ENCODE measurements around the gene CLDN1. TPM values are rescaled to one million over a fixed set of nuclear protein-coding genes. Genes with fewer than 3 reads are reported as not detected.

The CLDN1 gene
- total RNA-seq, 2 donors from 2014 or later, result 0.21 to 2.0 TPM

DNA sequence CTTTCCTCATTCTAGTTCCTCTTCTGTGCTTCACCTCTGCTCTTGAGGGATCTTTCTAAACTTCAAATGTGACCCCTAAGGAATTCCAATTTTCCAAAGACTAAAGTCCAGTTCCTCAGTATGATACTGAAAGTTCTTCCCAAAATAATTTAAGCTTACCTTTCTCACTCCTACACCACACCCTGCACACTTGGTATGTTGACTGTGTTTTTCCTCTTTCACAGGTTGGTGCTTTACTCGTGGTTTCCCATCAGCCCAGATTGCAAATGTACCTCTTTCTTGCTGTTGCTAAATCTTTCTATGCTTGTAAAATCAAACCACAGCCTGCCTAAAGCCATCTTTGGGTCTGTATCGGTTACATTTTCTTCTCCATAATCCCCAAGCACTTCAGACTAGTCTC lies 35.2 kb upstream of the CLDN1 start:
- Histone ChIP-seq H3K9me3 (no peaks in the 10 kb centered on the region), H3K36me3 (no peaks in the 10 kb centered on the region), H3K27ac (no peak overlapping the region), H3K4me3 (no peak overlapping the region), H3K4me1 (ENCODE audit: control insufficient read depth in 1 of 2, low read depth in 2 of 2) (peaks cover 0 to 5% of the 10 kb centered on the region in 2 donors), H3K27me3 (replicated peaks; ENCODE audit: insufficient read depth) (no peaks in the 10 kb centered on the region)
- DNase-seq (ENCODE audit: low spot score) (no peak), ATAC-seq (ENCODE audit: insufficient number of reproducible peaks, low FRiP score, low read depth) (no peak)
- TF ChIP-seq, protein P1, sequence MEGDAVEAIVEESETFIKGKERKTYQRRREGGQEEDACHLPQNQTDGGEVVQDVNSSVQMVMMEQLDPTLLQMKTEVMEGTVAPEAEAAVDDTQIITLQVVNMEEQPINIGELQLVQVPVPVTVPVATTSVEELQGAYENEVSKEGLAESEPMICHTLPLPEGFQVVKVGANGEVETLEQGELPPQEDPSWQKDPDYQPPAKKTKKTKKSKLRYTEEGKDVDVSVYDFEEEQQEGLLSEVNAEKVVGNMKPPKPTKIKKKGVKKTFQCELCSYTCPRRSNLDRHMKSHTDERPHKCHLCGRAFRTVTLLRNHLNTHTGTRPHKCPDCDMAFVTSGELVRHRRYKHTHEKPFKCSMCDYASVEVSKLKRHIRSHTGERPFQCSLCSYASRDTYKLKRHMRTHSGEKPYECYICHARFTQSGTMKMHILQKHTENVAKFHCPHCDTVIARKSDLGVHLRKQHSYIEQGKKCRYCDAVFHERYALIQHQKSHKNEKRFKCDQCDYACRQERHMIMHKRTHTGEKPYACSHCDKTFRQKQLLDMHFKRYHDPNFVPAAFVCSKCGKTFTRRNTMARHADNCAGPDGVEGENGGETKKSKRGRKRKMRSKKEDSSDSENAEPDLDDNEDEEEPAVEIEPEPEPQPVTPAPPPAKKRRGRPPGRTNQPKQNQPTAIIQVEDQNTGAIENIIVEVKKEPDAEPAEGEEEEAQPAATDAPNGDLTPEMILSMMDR (IDR thresholded peaks at IDR 0.05), result no peak

DNA sequence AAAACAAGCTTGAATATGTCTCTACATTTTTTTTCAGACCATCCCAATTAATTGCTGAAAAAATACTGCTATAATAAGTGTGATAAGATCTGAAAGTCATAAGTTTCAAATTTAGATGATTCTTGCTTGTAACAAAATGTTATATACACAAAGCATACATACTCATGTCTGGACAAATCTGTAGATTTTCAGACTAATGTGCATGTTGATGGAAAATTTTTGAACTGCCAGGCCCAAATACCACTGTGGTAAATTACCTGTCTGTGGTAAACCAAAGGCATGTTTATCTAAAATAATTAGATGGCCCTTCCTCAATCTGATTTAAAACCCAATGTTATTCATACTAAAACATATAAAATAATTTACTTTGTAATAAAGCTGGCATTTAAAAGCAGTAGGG lies 34.0 kb upstream of the CLDN1 start:
- Histone ChIP-seq H3K36me3 (no peaks in the 10 kb centered on the region), H3K27ac (no peak overlapping the region), H3K4me1 (ENCODE audit: control insufficient read depth in 1 of 2, low read depth in 2 of 2) (no peaks in the 10 kb centered on the region), H3K4me3 (no peak overlapping the region), H3K27me3 (replicated peaks; ENCODE audit: insufficient read depth) (no peaks in the 10 kb centered on the region), H3K9me3 (no peaks in the 10 kb centered on the region)
- DNase-seq (ENCODE audit: low spot score) (no peak), ATAC-seq (ENCODE audit: insufficient number of reproducible peaks, low FRiP score, low read depth) (no peak)
- TF ChIP-seq, protein P1 (IDR thresholded peaks at IDR 0.05), result no peak

DNA sequence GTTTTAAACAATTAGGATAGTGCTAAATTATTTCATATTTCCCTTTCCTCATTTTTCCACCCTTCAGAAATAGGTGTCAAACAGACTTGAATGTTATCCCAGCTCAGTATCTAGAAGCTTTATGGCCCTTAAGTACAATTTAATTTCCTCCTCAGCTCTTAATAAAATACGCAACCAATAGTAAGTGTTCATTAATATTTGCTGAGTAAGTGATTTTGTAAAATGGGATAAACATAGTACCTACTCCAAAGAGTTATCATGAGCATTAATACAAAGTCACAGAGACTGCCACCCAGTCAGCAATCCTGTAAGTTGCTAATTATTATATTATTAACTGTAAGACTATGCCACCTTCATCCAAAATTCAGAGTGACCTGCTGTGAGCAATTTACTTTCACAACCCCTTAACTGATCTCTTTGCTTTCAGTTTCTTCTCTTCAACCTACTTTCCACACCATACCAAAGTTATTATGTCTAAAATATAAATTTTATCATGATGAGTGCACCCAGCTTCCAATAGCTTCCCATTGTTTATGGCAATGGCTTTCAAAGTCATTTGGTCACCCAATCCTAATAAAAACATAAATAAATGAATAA lies 30.7 kb upstream of the CLDN1 start:
- Histone ChIP-seq H3K36me3 (no peaks in the 10 kb centered on the region), H3K27me3 (replicated peaks; ENCODE audit: insufficient read depth) (no peaks in the 10 kb centered on the region), H3K4me1 (ENCODE audit: control insufficient read depth in 1 of 2, low read depth in 2 of 2) (no peaks in the 10 kb centered on the region), H3K4me3 (no peak overlapping the region), H3K9me3 (no peaks in the 10 kb centered on the region), H3K27ac (no peak overlapping the region)
- ATAC-seq (ENCODE audit: insufficient number of reproducible peaks, low FRiP score, low read depth), result no peak
- TF ChIP-seq, protein P1 (IDR thresholded peaks at IDR 0.05), result no peak
- DNase-seq (ENCODE audit: low spot score), result no peak

DNA sequence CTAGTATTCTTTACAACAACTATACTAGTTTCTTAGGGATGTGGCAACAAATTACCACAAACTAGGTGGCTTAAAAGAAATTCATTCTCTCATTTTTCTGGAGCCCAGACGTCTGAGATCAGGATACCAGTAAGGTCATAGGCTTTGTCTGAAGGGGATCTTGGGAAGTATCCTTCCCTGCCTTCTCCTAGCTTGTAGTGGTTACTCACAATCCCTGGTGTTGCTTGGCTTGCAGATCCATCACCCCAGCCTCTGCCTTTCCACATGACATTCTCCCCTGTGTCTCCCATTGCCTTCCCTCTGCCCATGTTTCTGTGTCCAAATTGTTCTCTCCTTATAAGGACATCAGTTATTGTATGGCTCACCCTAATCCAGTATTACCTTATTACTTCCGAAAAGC lies 24.3 kb upstream of the CLDN1 start:
- Histone ChIP-seq H3K27me3 (replicated peaks; ENCODE audit: insufficient read depth) (no peaks in the 10 kb centered on the region), H3K27ac (no peak overlapping the region), H3K4me1 (ENCODE audit: control insufficient read depth in 1 of 2, low read depth in 2 of 2) (peaks cover 0 to 7% of the 10 kb centered on the region in 2 donors), H3K4me3 (no peak overlapping the region), H3K36me3 (no peaks in the 10 kb centered on the region), H3K9me3 (no peaks in the 10 kb centered on the region)
- ATAC-seq (ENCODE audit: insufficient number of reproducible peaks, low FRiP score, low read depth), result no peak
- no peak for DNase-seq (ENCODE audit: low spot score)
- TF ChIP-seq, protein P1 (IDR thresholded peaks at IDR 0.05), result no peak

DNA sequence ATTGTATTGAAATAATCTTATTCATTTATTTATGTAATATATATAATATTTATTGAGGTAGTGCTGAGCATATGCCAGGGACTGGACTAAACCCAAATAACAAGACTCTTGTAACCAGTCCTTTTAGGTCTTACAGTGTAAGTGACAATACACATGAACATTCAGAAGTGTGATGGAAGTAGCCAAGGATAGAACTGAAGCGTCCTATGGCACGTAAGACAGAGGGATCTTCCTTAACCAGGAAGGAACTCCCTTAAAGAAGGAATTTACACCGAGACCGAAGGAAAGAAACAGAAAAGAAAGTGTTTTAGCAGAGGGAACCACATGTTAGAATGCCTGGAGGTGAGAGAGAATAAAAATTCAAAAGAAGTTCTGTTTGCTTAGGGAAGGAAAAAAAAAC lies 23.6 kb upstream of the CLDN1 start:
- DNase-seq (ENCODE audit: low spot score) (no peak), ATAC-seq (ENCODE audit: insufficient number of reproducible peaks, low FRiP score, low read depth) (no peak)
- Histone ChIP-seq H3K4me1 (ENCODE audit: control insufficient read depth in 1 of 2, low read depth in 2 of 2) (peaks cover 0 to 7% of the 10 kb centered on the region in 2 donors), H3K27ac (no peak overlapping the region), H3K4me3 (no peak overlapping the region), H3K36me3 (no peaks in the 10 kb centered on the region), H3K27me3 (replicated peaks; ENCODE audit: insufficient read depth) (no peaks in the 10 kb centered on the region), H3K9me3 (no peaks in the 10 kb centered on the region)
- TF ChIP-seq, protein P1 (IDR thresholded peaks at IDR 0.05), result no peak

All from thoracic aorta (tissue), 2 donors.